ENCODE measurements around the gene GUCY1A1.

Gene GUCY1A1

GRCh38 chr4:155768370-155768769, 101.7 kb downstream of the GUCY1A1 start:
- H3K9me3 ChIP-seq (ENCODE audit: control insufficient read depth in 2 of 2, low read length in 2 of 2): no peaks in the 10 kb centered on the region
- H3K4me1 ChIP-seq (ENCODE audit: control insufficient read depth in 2 of 2, insufficient read depth in 2 of 2, low read length in 2 of 2): no peaks in the 10 kb centered on the region
- no peak overlapping the region for H3K4me3 ChIP-seq (ENCODE audit: low read length in 2 of 2)
- no peaks in the 10 kb centered on the region for H3K27me3 ChIP-seq (ENCODE audit: control insufficient read depth in 2 of 2, insufficient read depth in 2 of 2, low read length in 2 of 2)
- no peak overlapping the region for H3K27ac ChIP-seq (ENCODE audit: low read depth in 2 of 2, low read length in 2 of 2)
- no peaks in the 10 kb centered on the region for H3K36me3 ChIP-seq (ENCODE audit: control insufficient read depth in 2 of 2, insufficient read depth in 2 of 2, low read length in 2 of 2)
- H3K9ac ChIP-seq (ENCODE audit: low read depth in 1 of 2, low read length in 2 of 2): no peak overlapping the region

- Histone ChIP-seq H3K4me3 (ENCODE audit: low read length in 2 of 2) (no peak overlapping the region), H3K9ac (ENCODE audit: low read depth in 1 of 2, low read length in 2 of 2) (no peak overlapping the region), H3K4me1 (ENCODE audit: control insufficient read depth in 2 of 2, insufficient read depth in 2 of 2, low read length in 2 of 2) (no peaks in the 10 kb centered on the region), H3K36me3 (ENCODE audit: control insufficient read depth in 2 of 2, insufficient read depth in 2 of 2, low read length in 2 of 2) (no peaks in the 10 kb centered on the region), H3K27ac (ENCODE audit: low read depth in 2 of 2, low read length in 2 of 2) (no peak overlapping the region), H3K27me3 (ENCODE audit: control insufficient read depth in 2 of 2, insufficient read depth in 2 of 2, low read length in 2 of 2) (no peaks in the 10 kb centered on the region), H3K9me3 (ENCODE audit: control insufficient read depth in 2 of 2, low read length in 2 of 2) (no peaks in the 10 kb centered on the region)
Measured at GRCh38 chr4:155769090-155769489, 102.4 kb downstream of the GUCY1A1 start.

GRCh38 chr4:155772459-155773195, 106.0 kb downstream of the GUCY1A1 start:
- Histone ChIP-seq H3K27ac (ENCODE audit: low read depth in 2 of 2, low read length in 2 of 2) (no peak overlapping the region), H3K9ac (ENCODE audit: low read depth in 1 of 2, low read length in 2 of 2) (no peak overlapping the region), H3K4me3 (ENCODE audit: low read length in 2 of 2) (no peak overlapping the region), H3K27me3 (ENCODE audit: control insufficient read depth in 2 of 2, insufficient read depth in 2 of 2, low read length in 2 of 2) (no peaks in the 10 kb centered on the region), H3K4me1 (ENCODE audit: control insufficient read depth in 2 of 2, insufficient read depth in 2 of 2, low read length in 2 of 2) (no peaks in the 10 kb centered on the region), H3K36me3 (ENCODE audit: control insufficient read depth in 2 of 2, insufficient read depth in 2 of 2, low read length in 2 of 2) (no peaks in the 10 kb centered on the region), H3K9me3 (ENCODE audit: control insufficient read depth in 2 of 2, low read length in 2 of 2) (no peaks in the 10 kb centered on the region)

- no peaks in the 10 kb centered on the region for H3K9me3 ChIP-seq (ENCODE audit: control insufficient read depth in 2 of 2, low read length in 2 of 2)
- H3K4me3 ChIP-seq (ENCODE audit: low read length in 2 of 2): no peak overlapping the region
- H3K4me1 ChIP-seq (ENCODE audit: control insufficient read depth in 2 of 2, insufficient read depth in 2 of 2, low read length in 2 of 2): no peaks in the 10 kb centered on the region
- no peaks in the 10 kb centered on the region for H3K27me3 ChIP-seq (ENCODE audit: control insufficient read depth in 2 of 2, insufficient read depth in 2 of 2, low read length in 2 of 2)
- no peak overlapping the region for H3K9ac ChIP-seq (ENCODE audit: low read depth in 1 of 2, low read length in 2 of 2)
- no peaks in the 10 kb centered on the region for H3K36me3 ChIP-seq (ENCODE audit: control insufficient read depth in 2 of 2, insufficient read depth in 2 of 2, low read length in 2 of 2)
- no peak overlapping the region for H3K27ac ChIP-seq (ENCODE audit: low read depth in 2 of 2, low read length in 2 of 2)
Measured at GRCh38 chr4:155773196-155773800, 106.7 kb downstream of the GUCY1A1 start.

GRCh38 chr4:155774033-155774432, 107.4 kb downstream of the GUCY1A1 start:
- no peaks in the 10 kb centered on the region for H3K4me1 ChIP-seq (ENCODE audit: control insufficient read depth in 2 of 2, insufficient read depth in 2 of 2, low read length in 2 of 2)

GRCh38 chr4:155777971-155778735, 111.5 kb downstream of the GUCY1A1 start:
- H3K4me1 ChIP-seq (ENCODE audit: control insufficient read depth in 2 of 2, insufficient read depth in 2 of 2, low read length in 2 of 2): no peaks in the 10 kb centered on the region
- no peak overlapping the region for H3K27ac ChIP-seq (ENCODE audit: low read depth in 2 of 2, low read length in 2 of 2)
- H3K36me3 ChIP-seq (ENCODE audit: control insufficient read depth in 2 of 2, insufficient read depth in 2 of 2, low read length in 2 of 2): no peaks in the 10 kb centered on the region
- no peaks in the 10 kb centered on the region for H3K27me3 ChIP-seq (ENCODE audit: control insufficient read depth in 2 of 2, insufficient read depth in 2 of 2, low read length in 2 of 2)
- H3K9ac ChIP-seq (ENCODE audit: low read depth in 1 of 2, low read length in 2 of 2): no peak overlapping the region
- H3K4me3 ChIP-seq (ENCODE audit: low read length in 2 of 2): no peak overlapping the region
- no peaks in the 10 kb centered on the region for H3K9me3 ChIP-seq (ENCODE audit: control insufficient read depth in 2 of 2, low read length in 2 of 2)

More at GRCh38 chr4:155774033-155774432, 107.4 kb downstream of the GUCY1A1 start:
- Histone ChIP-seq H3K36me3 (ENCODE audit: control insufficient read depth in 2 of 2, insufficient read depth in 2 of 2, low read length in 2 of 2) (no peaks in the 10 kb centered on the region), H3K9ac (ENCODE audit: low read depth in 1 of 2, low read length in 2 of 2) (no peak overlapping the region), H3K27me3 (ENCODE audit: control insufficient read depth in 2 of 2, insufficient read depth in 2 of 2, low read length in 2 of 2) (no peaks in the 10 kb centered on the region), H3K4me3 (ENCODE audit: low read length in 2 of 2) (no peak overlapping the region), H3K9me3 (ENCODE audit: control insufficient read depth in 2 of 2, low read length in 2 of 2) (no peaks in the 10 kb centered on the region), H3K27ac (ENCODE audit: low read depth in 2 of 2, low read length in 2 of 2) (no peak overlapping the region)

- no peaks in the 10 kb centered on the region for H3K27me3 ChIP-seq (ENCODE audit: control insufficient read depth in 2 of 2, insufficient read depth in 2 of 2, low read length in 2 of 2)
- no peak overlapping the region for H3K9ac ChIP-seq (ENCODE audit: low read depth in 1 of 2, low read length in 2 of 2)
- no peaks in the 10 kb centered on the region for H3K9me3 ChIP-seq (ENCODE audit: control insufficient read depth in 2 of 2, low read length in 2 of 2)
- H3K4me3 ChIP-seq (ENCODE audit: low read length in 2 of 2): no peak overlapping the region
- no peak overlapping the region for H3K27ac ChIP-seq (ENCODE audit: low read depth in 2 of 2, low read length in 2 of 2)
- no peaks in the 10 kb centered on the region for H3K36me3 ChIP-seq (ENCODE audit: control insufficient read depth in 2 of 2, insufficient read depth in 2 of 2, low read length in 2 of 2)
- no peaks in the 10 kb centered on the region for H3K4me1 ChIP-seq (ENCODE audit: control insufficient read depth in 2 of 2, insufficient read depth in 2 of 2, low read length in 2 of 2)
Measured at GRCh38 chr4:155780775-155781174, 114.1 kb downstream of the GUCY1A1 start.

GRCh38 chr4:155781249-155781831, 114.7 kb downstream of the GUCY1A1 start:
- Histone ChIP-seq H3K9ac (ENCODE audit: low read depth in 1 of 2, low read length in 2 of 2) (no peak overlapping the region), H3K36me3 (ENCODE audit: control insufficient read depth in 2 of 2, insufficient read depth in 2 of 2, low read length in 2 of 2) (no peaks in the 10 kb centered on the region), H3K27me3 (ENCODE audit: control insufficient read depth in 2 of 2, insufficient read depth in 2 of 2, low read length in 2 of 2) (no peaks in the 10 kb centered on the region), H3K4me1 (ENCODE audit: control insufficient read depth in 2 of 2, insufficient read depth in 2 of 2, low read length in 2 of 2) (no peaks in the 10 kb centered on the region), H3K9me3 (ENCODE audit: control insufficient read depth in 2 of 2, low read length in 2 of 2) (no peaks in the 10 kb centered on the region), H3K27ac (ENCODE audit: low read depth in 2 of 2, low read length in 2 of 2) (no peak overlapping the region), H3K4me3 (ENCODE audit: low read length in 2 of 2) (no peak overlapping the region)
